Measurements from ENCODE around the gene SYT7. TPM values are rescaled to one million over a fixed set of nuclear protein-coding genes. Genes with fewer than 3 reads are reported as not detected.

Gene SYT7
- total RNA-seq: 0.22 and 0.39 TPM in 2 replicates

DNA sequence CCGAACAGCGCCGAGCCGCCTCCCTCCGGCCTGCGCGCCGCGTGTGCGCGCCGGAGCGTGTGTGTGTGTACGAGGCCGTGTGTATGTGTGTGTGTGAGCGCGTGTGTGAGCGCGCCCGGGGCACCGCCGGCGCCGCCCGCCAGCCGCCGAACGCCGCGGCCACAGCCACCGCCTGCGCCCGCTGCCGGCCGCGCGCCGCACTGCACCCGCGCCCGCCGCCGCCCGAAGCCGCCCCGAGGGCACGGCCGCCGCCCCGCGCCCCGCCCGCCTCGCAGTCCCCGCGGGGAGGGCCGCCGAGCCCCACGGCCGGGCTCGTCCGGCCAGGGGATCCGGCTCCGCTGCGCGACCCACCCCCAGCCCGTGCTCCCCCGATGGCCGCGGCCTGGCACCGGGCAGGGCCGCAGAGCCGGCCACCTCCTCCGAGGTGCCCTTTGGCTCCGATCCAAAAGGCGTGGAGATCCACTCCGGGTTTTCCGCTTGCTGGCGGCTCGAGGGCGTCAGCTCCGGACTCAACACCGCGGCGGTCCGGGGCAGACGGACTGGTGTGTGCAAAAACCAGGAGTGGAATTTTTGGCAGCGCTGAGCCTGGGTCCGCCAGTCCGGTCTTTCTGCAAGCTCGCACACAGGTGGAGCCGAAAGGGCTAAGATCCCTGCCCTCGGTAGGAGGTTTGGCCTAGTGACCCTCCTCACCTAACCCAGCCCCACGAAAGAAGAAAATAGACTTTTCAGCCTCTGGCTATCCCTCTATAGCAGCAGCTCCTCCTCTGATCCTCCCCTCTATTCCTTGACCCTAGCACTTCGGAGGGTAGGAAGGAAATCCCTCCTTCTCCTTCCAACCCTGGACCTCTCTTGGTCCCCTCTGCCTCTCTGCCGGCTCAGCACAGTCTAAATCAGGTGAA is at the start of gene SYT7:
Gene SYT7 (minus strand): TSS at position 47 of the 899 bp plus-strand sequence. CDS start 256 bp downstream, outside the sequence.

GRCh38 chr11:61507962-61508861 is 72.7 kb downstream of the SYT7 start, which contains the start of gene LRRC10B:
TSS of gene LRRC10B (plus strand) at chr11:61508749. CDS start at chr11:61508999, 250 bp downstream.

Small RNAs within 50 kb of the gene (small RNA-seq; reads per million reads assigned to genes)
- gene MIR4488: not detected

Other genes with a start within 250 kb of the SYT7 start
- 267 and 359 TPM in 2 replicates for gene DDB1, start 248.0 kb downstream of the SYT7 start, total RNA-seq
- gene TKFC, start 247.8 kb downstream of the SYT7 start, total RNA-seq: 30.9 and 46.7 TPM in 2 replicates
- gene CYB561A3, start 219.2 kb downstream of the SYT7 start, total RNA-seq: 38.9 and 57.0 TPM in 2 replicates
- gene TMEM138, start 218.7 kb downstream of the SYT7 start, total RNA-seq: 13.0 and 15.4 TPM in 2 replicates
- gene TMEM216, start 188.5 kb downstream of the SYT7 start, total RNA-seq: 11.0 and 16.9 TPM in 2 replicates
- gene CPSF7, start 151.1 kb downstream of the SYT7 start, total RNA-seq: 35.5 and 36.5 TPM in 2 replicates
- 41.6 and 54.5 TPM in 2 replicates for gene SDHAF2, start 151.0 kb downstream of the SYT7 start, total RNA-seq
- not detected in 2 replicates for gene LRRC10B, start 72.3 kb downstream of the SYT7 start, total RNA-seq
- gene DAGLA, start 99.3 kb upstream of the SYT7 start, total RNA-seq: 6.3 and 6.6 TPM in 2 replicates
- 0.22 and 1.2 TPM in 2 replicates for gene MYRF, start 171.6 kb upstream of the SYT7 start, total RNA-seq
- gene TMEM258, start 211.5 kb upstream of the SYT7 start, total RNA-seq: 55.5 and 105 TPM in 2 replicates
- 13.0 and 14.6 TPM in 2 replicates for gene FEN1, start 211.8 kb upstream of the SYT7 start, total RNA-seq
- gene FADS1, start 235.9 kb upstream of the SYT7 start, total RNA-seq: 16.1 and 47.3 TPM in 2 replicates
- gene FADS2, start 247.2 kb upstream of the SYT7 start, total RNA-seq: 10.6 and 41.1 TPM in 2 replicates

All from placental epithelial cell (primary cell).